NCI-H2227 treated with DMSO at 0.1 percent for 48 hours (cell line): ENCODE data around the gene TEX52.
"Not testable (repeated sequence)": the region's sequence is repeated elsewhere in the genome, so short reads cannot be mapped to it uniquely, and the experiment has no call there.

Experiments used
- DNase-seq: peaks from one replicate; lab custom pipeline; 2025; lab: John Stamatoyannopoulos, UW

TEX52 gene

DNA sequence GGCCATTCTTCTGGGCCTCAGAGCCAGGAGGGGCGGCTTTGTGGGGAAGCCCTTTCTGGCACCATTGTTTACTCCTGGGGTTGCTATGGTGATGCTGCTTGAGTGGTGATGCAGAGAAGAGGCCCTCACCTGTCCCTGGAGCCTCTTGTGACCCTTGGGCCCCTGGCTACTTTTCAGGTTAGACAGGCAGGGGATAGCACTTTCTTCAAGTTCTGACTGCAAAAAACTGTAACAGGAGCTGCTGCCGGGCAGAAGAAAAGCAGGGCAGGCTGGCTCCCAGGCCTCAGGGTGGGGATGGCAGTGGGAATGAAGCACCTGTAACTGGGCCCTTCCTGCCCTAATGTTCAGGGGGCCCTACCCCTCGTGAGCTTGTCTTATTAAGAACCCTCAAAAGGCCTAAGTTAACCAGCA is at the start of gene TEX52:
Gene TEX52 (minus strand): TSS at position 19 of the 411 bp plus-strand sequence. CDS start 13 bp downstream, at position 6.
- no peak for DNase-seq

DNA sequence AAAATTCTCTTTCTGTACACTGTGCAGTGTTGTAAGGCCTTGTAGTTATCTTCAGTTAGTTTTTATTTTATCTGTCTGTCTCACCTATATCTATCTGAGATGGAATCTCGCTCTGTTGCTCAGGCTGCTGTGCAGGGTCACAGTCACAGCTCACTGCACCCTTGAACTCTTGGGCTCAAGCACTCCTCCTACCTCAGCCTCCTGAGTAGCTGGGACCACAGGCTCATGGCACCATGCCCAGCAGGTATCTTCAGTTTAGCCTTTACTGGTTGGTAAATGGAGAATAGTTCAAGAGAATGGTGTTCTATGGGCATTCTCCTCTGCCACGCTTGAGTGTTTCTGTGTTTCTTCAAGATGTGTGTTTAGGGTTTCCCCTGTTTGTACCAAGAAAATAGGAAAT is 47.4 kb upstream of the TEX52 start:
- DNase-seq: no peak

DNA sequence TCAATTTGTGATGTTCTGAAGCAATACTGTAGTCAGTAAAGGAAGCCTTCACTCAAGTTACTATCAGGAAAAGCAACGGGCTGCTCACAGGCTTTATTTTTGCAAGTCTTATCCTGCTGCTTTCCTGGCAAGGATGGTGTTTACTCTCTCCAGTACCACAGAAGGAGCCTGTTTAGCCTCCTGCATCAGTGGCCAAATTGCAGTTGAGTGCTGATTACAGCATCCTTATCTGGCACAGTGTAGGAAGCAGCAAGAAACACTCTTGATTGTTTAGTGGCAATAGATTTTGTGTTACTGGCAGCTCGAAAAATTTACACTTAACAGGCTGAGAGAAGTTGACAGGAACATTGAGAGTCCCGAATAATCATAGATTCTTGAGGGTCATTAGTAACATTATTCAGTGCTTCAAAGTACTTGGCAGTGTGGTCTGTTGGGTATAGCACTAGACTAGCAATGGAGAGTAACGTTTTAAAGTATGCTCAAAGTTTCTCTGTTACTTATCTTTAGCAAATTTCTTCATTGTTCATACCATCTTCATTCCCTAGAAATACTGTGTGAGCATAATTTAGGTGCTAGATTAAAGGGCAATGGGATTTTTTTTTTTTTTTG is 45.5 kb upstream of the TEX52 start:
- DNase-seq: peak; percentile 24

GRCh38 chr12:2900642-2901041 is 43.8 kb upstream of the TEX52 start:
- DNase-seq: no peak

DNA sequence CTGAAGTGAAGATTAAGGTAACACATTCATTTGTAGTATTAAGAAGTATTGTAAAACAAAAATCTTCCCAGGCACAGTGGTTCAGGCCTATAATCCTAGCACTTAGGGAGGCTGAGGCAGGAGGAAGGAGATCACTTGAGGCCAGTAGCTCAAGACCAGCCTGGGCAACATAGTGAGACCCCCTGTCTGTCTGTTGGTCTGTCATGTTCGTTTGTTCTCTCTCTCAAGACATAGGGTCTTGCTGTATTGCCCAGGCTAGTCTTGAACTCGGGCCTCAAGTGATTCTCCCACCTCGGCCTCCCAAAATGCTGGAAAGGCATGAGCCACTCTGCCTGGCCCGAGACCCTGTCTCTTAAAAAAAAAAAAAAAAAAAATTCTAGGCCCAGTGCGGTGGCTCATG is 40.6 kb upstream of the TEX52 start:
- no peak for DNase-seq

GRCh38 chr12:2895511-2895910 is 38.7 kb upstream of the TEX52 start:
- DNase-seq: no peak

DNA sequence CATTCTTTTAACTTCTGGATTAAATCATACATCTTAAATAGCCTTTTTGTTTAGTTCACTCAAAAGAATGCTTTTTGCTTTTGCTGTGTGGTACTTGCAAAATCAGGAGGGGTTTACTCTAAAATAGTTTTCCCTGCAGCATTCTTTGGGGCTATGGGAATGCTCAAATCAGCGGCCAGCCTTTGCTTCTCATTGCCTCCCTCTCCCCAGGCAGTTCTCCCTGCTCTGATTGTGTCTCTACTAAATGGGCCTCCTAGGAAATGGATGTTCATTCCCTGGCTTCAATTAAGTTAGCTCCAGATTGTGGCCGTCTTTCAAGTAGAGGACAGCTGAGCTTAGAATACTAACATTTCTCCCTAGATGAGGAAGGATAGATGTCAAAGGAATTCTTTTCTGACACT is 38.2 kb upstream of the TEX52 start:
- no peak for DNase-seq

DNA sequence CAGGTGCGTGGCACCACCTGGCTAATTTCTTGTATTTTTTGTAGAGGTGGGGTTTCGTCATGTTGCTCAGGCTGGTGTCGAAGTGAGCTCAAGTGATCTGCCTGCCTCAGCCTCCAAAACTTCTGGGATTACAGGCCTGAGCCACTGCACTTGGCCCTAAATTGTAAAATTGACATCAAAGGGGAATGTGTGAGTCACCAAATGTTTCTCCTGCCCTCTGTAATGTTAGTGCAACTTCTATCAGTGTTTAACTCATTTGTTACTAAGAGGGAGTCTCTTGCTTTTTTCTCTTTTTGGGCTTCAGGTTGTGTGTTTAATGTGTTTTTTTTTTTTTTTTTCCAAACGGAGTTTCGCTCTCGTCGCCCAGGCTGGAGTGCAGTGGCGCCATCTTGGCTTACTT is 36.2 kb upstream of the TEX52 start:
- DNase-seq: no peak

DNA sequence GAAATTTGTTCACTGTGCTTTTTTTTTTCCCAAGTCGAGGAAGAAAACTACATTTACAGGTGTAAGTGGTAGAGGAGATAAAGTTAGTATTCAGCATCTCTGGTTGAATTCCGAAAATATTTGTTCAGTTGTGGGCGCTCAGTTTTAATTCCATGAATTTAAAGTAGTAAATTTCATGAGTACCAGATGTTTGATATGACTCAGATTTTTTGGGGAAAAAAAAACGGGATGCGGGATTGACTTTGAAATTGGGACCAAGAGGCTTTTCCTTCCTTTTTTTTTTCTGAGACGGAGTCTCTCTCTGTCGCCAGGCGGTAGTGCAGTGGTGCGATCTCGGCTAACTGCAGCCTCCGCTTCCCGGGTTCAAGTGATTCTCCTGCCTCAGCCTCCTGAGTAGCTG is 35.4 kb upstream of the TEX52 start:
- DNase-seq: no peak

GRCh38 chr12:2891240-2892053 is 34.6 kb upstream of the TEX52 start:
- DNase-seq: peak; percentile 14

DNA sequence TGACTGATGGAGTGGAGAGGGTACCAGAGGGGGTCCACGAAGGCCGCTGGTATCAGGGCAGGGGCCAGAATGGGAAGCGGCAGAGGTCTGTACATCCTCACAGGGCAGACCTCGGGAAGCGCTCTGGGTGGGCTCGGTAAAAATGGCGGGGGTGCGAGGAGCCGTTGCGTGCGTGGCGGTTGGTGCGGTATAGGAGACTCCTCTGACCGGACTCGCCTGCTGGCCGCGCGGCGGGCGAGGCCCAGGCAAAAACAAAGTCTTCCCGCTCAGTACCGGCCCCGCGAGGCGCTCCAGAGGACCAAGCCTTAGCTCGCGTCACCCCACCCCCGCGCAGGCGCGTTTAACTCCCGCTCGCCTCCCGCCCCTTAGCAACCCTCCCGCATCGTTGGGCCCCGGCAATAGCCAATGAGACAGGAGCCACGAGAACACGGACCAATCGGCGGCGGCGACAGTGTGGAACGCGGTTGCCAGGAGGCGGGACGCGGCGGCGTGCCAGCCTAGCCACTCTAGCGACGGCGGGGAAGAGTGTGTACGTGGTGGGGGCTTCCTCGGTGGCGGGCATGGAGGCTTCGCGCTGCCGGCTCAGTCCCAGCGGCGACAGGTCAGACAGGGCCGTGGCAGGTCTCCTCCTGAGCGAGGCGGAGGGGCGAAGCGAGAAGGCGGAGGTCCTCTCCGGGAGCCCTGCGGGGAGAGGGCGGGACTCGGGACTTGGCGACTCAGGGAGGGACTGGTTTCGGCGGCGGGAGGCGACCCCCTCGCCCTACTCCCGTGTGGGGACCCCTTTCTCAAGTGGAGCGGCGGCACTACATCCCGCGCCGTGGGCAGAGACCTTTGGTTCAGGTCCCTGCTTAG is 33.8 kb upstream of the TEX52 start, which contains the start of gene TULP3:
Gene TULP3 (plus strand): TSS at position 504 of the 852 bp plus-strand sequence. CDS start 57 bp downstream, at position 561.
- DNase-seq: peak; percentile 95

DNA sequence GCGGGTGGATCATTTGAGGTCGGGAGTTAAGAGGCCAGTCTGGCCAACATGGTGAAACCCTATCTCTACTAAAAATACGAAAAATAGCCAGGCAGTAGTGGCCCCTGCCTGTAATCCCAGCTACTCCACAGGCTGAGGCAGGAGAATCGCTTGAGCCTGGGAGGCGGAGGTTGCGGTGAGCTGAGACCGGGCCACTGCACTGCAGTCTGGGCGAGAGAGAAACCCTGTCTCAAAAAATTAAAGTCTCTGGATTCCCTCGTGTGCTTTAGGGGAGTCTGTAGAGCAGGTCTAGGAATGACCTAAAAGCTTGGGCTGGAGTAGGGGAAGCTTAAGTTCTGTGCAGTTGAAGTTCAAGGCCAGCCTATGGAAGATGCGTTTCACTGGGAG is 33.2 kb upstream of the TEX52 start:
- DNase-seq: no peak

GRCh38 chr12:2886768-2887450 is 30.1 kb upstream of the TEX52 start:
- no peak for DNase-seq

GRCh38 chr12:2884810-2885209 is 28.0 kb upstream of the TEX52 start:
- no peak for DNase-seq

DNA sequence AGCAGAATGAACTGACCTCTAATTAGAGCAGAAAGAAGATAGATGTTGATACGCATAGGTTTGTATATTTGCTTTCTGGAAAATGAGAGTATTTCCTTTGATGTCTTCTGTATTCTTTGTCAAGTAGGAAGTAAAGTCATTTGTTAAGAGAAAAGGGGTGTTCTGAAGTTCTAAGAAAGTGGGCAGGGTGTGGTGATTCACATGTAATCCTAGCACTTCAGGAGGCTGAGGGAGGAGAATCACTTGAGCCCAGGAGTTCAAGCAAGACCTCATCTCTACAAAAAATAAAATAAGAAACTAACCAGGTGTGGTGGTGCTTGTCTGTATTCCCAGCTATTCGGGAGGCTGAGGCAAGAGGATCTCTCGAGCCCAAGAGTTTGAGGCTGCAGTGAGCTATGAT is 23.0 kb upstream of the TEX52 start:
- no peak for DNase-seq

DNA sequence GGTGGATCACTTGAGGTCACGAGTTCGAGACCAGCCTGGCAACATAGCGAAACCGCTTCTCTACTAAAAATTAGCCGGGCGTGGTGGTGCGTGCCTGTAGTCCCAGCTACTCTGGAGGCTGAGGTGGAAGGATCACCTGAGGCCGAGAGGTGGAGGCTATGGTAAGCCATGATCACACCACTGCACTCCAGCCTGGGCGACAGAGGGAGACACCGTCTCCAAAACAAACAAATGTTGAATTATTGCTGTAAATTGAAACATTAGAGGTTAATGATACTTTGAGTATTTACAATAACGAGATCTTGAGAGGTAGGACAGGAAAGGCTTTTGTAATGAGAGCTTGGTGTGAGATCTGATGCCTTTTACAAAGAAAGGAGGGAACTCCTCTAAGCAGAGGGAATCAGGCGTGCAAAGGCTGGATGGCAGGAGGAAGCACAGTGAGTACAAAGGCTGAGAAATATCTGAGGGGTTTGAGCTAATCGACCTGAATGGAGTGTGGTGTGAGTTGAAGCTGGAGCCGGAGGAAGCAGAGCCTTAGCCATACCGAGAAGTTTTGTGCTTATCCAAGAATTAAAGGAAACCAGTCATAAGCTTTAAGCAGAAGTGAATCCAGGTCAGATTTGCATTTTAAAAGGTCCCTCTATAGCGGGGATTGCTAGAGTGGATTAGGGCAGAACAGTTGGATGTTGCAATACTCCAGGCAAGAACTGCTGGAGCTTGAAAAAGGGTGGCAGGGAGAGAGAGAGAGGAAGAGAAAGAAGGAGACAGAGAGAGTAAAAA is 21.3 kb upstream of the TEX52 start:
- no peak for DNase-seq

- DNase-seq: peak; percentile 61
Observed at GRCh38 chr12:2877047-2877952, 20.5 kb upstream of the TEX52 start, which contains the start of the genes FOXM1 and RHNO1. Gene FOXM1, minus strand, starts transcription at chr12:2877174. Its CDS starts 2,696 bp downstream, at chr12:2874478. Gene RHNO1, plus strand, starts transcription at chr12:2877223. Its CDS starts 8,144 bp downstream, at chr12:2885367.

DNA sequence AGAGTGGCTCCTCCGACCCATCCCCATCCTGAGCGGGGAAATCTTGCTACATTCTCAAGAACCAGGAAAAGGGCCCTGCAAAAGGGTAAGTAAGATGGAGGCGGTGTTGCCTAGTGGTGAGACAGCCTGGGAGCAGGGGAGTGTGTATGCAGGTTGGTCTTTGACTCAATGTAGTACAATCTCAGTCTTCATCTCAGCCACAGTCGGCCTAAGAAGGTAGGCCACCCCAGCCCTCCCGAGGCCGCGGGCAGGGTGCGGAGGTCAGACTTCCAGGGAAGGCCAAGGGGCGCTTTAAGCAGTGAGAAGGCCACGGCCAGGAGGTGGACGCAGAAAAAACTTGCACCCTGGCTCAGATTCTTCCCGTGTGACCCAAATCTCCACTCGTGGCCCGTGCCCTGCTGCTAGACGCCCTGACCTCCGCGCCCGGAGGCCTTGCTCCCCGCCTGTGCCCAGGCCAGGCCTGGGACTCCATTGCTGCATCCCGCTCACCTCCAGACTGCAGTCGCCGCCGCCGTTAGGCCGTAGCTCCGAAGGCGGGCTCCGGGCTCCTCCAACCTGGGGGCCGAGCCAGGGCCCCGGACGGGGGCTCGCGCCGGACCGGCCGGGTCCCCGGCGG is 19.7 kb upstream of the TEX52 start:
- no peak for DNase-seq

DNA sequence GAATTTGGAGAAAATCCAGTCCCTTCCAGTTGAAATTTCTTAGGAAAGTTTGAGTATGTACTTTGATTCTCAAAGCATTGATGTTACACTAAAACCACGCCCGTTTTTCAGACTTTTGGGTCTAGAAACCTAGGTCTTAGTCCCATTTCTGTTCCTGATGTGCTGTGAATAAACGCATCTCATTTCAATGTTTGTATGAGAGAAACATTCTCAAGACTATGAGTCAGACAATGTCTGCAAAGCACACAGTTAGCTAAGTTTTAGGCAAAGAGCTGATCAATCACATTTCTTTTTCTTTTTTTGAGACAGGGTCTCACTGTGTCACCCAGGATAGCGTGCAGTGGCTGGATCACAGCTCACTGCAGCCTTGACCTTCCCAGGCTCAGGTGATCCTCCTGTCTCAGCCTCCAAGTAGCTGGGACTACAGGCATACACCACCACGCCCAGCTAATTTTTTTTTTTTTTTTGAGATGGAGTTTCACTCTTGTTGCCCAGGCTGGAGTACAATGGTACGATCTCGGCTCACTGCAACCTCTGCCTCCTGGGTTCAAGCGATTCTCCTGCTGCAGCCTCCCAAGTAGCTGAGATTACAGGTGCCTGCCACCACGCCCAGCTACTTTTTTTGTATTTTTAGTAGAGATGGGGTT is 12.3 kb upstream of the TEX52 start:
- not testable (repeated sequence) for DNase-seq
